Activated B cell treated with CpG ODN at 0.5 μM for 24 hours (primary cell): ENCODE results near the gene MTHFD1L. TPM values are rescaled to one million over a fixed set of nuclear protein-coding genes. Genes with fewer than 3 reads are reported as not detected.

Experiments
- ATAC-seq: fragments of 200-7000 bp; cut with Tn5 transposase; one replicate; pipeline ENCODE4 v1.10.0; 2021; ENCODE audit warnings: low read depth, mild to moderate bottlenecking, moderate library complexity
- CTCF ChIA-PET: fragments of 350-600 bp; sonication (Branson Sonifier 250); formaldehyde crosslinking; loops from one replicate; lab custom pipeline; 2021; ENCODE audit warnings: antibody characterized with exemption; lab: Charles Lee
- POLR2A ChIA-PET: fragments of 350-600 bp; sonication (Branson Sonifier 250); formaldehyde crosslinking; loops from one replicate; lab custom pipeline; 2021; ENCODE audit warnings: antibody characterized with exemption; lab: Charles Lee
- DNase-seq: peaks from one replicate; pipeline ENCODE4 v3.0.0; 2022
- H3K27ac Mint-ChIP-seq: one replicate; pipeline ENCODE4 v1.8.0; 2020; ENCODE audit warnings: mixed read lengths
- H3K27me3 Mint-ChIP-seq: one replicate; pipeline ENCODE4 v1.8.0; 2021; ENCODE audit warnings: mixed read lengths
- H3K36me3 Mint-ChIP-seq: one replicate; pipeline ENCODE4 v1.8.0; 2021; ENCODE audit warnings: low read depth, mixed read lengths
- H3K4me1 Mint-ChIP-seq: one replicate; pipeline ENCODE4 v1.8.0; 2021; ENCODE audit warnings: mixed read lengths
- H3K4me3 Mint-ChIP-seq: one replicate; pipeline ENCODE4 v1.8.0; 2020; ENCODE audit warnings: mild to moderate bottlenecking, mixed read lengths
- H3K9me3 Mint-ChIP-seq: one replicate; pipeline ENCODE4 v1.8.0; 2020; ENCODE audit warnings: mixed read lengths
- intact Hi-C: fragments of 100-400 bp; cut with micrococcal nuclease; formaldehyde crosslinking; loops from one replicate; pipeline ENCODE4 v1.15.1; 2024
- total RNA-seq: library from RNA; stranded (reverse); gene quantifications from 2 replicates; pipeline ENCODE4 v1.2.3, GENCODE V29; 2022
- TF ChIP-seq, protein P1 (sequence below): fragments of 200-600 bp; IDR thresholded peaks from one replicate; pipeline ENCODE4 v1.8.0; 2022; ENCODE audit warnings: antibody characterized with exemption, mild to moderate bottlenecking

MTHFD1L gene
- total RNA-seq, 1 donor from 2014 or later: 60.4 TPM

DNA sequence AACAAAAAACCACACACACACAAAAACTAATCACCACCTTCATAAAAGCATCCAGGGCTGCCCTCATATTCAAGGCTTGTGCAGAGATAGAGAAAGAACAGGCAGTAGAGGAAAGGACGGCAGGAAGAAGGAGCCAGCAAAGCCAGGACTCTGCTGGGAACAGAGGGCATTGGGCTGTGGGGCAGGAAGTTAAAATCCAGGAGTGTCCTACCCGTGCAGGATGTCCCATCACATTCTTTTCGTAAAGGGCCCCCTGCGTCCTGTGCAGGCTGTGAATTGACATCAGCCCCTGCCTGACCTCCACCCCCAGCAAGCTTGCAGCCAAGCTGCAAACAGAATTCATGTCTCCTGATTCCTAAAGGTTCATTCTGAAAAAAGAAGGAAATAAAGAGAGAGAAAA lies 277.8 kb downstream of the MTHFD1L start:
- CTCF ChIA-PET: no interaction called here
- H3K36me3 Mint-ChIP-seq: no peaks in the 10 kb centered on the region

DNA sequence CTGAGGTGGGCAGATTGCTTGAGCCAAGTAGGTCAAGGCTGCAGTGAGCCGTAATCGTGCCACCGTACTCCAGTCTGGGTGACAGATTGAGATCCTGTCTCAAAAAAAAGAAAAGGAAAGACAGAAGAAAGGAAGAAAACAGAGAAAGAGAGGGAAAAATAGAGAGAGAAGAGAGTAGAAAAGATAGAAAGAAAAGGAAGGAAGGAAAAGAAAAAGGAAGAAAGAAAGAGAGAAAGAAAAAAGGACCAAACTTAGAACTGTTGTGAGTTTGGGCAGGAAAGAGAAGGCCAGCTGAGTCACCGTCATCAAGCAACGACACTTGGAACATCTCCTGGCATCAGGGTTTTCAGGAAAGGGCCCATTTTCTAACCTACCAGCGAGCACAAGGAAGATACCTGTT lies 278.3 kb downstream of the MTHFD1L start:
- peaks cover 2% of the 10 kb centered on the region for H3K9me3 Mint-ChIP-seq
- H3K27me3 Mint-ChIP-seq: peaks cover 8% of the 10 kb centered on the region
- H3K4me1 Mint-ChIP-seq: no peaks in the 10 kb centered on the region
- ATAC-seq (no peak), DNase-seq (no peak)
- intact Hi-C loops: no loop called here
- ChIA-PET CTCF (no interaction called here), POLR2A (no interaction called here)
- H3K36me3 Mint-ChIP-seq: no peaks in the 10 kb centered on the region
- H3K4me3 Mint-ChIP-seq: no peak overlapping the region
- TF ChIP-seq, protein P1, sequence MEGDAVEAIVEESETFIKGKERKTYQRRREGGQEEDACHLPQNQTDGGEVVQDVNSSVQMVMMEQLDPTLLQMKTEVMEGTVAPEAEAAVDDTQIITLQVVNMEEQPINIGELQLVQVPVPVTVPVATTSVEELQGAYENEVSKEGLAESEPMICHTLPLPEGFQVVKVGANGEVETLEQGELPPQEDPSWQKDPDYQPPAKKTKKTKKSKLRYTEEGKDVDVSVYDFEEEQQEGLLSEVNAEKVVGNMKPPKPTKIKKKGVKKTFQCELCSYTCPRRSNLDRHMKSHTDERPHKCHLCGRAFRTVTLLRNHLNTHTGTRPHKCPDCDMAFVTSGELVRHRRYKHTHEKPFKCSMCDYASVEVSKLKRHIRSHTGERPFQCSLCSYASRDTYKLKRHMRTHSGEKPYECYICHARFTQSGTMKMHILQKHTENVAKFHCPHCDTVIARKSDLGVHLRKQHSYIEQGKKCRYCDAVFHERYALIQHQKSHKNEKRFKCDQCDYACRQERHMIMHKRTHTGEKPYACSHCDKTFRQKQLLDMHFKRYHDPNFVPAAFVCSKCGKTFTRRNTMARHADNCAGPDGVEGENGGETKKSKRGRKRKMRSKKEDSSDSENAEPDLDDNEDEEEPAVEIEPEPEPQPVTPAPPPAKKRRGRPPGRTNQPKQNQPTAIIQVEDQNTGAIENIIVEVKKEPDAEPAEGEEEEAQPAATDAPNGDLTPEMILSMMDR: no peak
- H3K27ac Mint-ChIP-seq: no peak overlapping the region

More for the DNA sequence above, 277.8 kb downstream of the MTHFD1L start:
- intact Hi-C loops: no loop called here
- DNase-seq: no peak
- TF ChIP-seq, protein P1: no peak
- H3K27ac Mint-ChIP-seq: no peak overlapping the region
- H3K27me3 Mint-ChIP-seq: peaks cover 8% of the 10 kb centered on the region
- no peak overlapping the region for H3K4me3 Mint-ChIP-seq
- no peaks in the 10 kb centered on the region for H3K4me1 Mint-ChIP-seq
- no peak for ATAC-seq
- POLR2A ChIA-PET: no interaction called here
- H3K9me3 Mint-ChIP-seq: peaks cover 2% of the 10 kb centered on the region

DNA sequence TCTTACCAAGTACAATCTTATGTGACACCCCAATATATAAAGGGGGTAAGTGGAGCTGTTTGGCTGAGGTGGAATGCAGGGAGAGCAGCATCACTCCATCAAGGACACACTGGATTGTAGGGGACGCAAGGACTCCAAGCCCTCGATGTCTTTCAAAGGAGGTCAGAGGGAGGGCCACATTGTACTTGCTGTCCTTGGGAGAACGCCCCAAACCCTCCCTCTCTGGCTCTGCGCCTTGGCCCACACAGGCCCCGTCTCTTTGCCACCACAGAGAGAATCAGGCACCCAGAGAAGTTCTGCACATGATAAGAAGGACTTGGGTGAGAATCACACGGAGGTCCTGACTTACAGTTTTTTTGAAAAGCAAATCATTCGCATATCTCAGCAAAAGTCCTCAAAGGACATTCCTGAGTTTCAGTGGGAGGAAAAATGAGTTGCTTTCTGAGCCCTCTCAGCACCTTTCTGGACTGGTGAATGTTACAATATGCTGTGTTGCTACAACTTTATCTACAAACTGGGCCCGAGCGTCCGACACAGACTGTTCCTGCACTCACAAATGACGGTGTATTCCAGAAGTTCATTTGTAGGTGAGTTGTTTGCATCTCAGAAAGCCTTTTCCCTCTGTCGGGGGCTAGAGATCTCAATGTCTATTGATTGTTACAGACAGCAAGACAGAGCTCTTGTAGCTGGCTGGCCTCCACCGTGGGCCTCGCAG lies 281.8 kb downstream of the MTHFD1L start:
- H3K36me3 Mint-ChIP-seq: no peaks in the 10 kb centered on the region
- intact Hi-C loops: no loop called here
- no peak overlapping the region for H3K27ac Mint-ChIP-seq
- H3K9me3 Mint-ChIP-seq: peaks cover 2% of the 10 kb centered on the region
- ChIA-PET POLR2A (no interaction called here), CTCF (interaction anchor here (0.6 kb wide), 1 partner anchor 92 kb away, joined by 3 read pairs; no protein-coding TSS in a partner anchor)
- DNase-seq (no peak), ATAC-seq (no peak)
- H3K27me3 Mint-ChIP-seq: peaks cover 8% of the 10 kb centered on the region
- no peaks in the 10 kb centered on the region for H3K4me1 Mint-ChIP-seq
- H3K4me3 Mint-ChIP-seq: no peak overlapping the region
- TF ChIP-seq, protein P1: no peak

DNA sequence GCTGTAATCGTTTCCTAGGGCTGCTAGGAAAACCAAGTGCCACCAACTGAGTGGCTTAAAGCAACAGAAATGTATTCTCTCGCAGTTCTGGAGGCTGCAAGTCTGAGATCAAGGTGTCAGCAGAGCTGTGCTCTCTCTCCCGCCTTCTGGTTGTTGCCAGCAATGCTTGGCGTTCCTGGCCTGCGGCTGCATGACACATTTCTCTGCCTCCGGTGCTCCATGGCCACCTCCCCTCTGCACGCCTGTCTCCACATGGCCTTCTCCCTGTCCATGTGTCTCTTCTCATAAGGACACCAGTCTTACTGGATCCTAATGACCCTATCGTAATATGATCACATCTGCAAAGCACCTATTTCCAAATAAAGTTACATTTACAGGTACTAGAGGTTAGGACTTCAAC lies 282.6 kb downstream of the MTHFD1L start:
- H3K27me3 Mint-ChIP-seq: peaks cover 10% of the 10 kb centered on the region
- no peak overlapping the region for H3K27ac Mint-ChIP-seq
- CTCF ChIA-PET: interaction anchor here (0.6 kb wide), 1 partner anchor 93 kb away, joined by 3 read pairs; no protein-coding TSS in a partner anchor
- POLR2A ChIA-PET: no interaction called here
- peaks cover 2% of the 10 kb centered on the region for H3K9me3 Mint-ChIP-seq
- no peak overlapping the region for H3K4me3 Mint-ChIP-seq
- no peak for ATAC-seq
- intact Hi-C loops: no loop called here
- no peak for DNase-seq
- H3K4me1 Mint-ChIP-seq: no peaks in the 10 kb centered on the region
- TF ChIP-seq, protein P1: no peak
- H3K36me3 Mint-ChIP-seq: no peaks in the 10 kb centered on the region

DNA sequence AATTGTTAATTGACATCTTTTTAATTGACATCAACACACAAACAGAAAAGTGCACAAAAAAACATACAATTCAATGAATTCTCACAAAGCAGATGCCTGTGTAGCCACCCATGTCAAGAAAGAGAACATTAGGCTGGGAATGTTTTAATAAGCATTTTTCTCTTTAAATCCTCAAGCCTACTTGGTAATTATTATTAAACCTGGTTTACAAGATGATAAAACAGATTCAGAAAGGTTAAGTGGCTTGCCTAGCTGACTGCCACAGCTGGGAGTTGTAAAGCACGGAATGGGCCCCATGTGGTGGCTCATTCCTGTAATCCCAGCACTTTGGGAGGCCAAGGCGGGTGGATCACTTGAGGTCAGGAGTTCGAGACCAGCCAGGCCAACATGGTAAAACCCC lies 284.3 kb downstream of the MTHFD1L start:
- no peak overlapping the region for H3K4me3 Mint-ChIP-seq
- ATAC-seq (no peak), DNase-seq (no peak)
- TF ChIP-seq, protein P1: no peak
- ChIA-PET CTCF (no interaction called here), POLR2A (no interaction called here)
- H3K27me3 Mint-ChIP-seq: peaks cover 10% of the 10 kb centered on the region
- no peaks in the 10 kb centered on the region for H3K4me1 Mint-ChIP-seq
- H3K36me3 Mint-ChIP-seq: no peaks in the 10 kb centered on the region
- H3K9me3 Mint-ChIP-seq: peaks cover 2% of the 10 kb centered on the region
- intact Hi-C loops: no loop called here
- no peak overlapping the region for H3K27ac Mint-ChIP-seq
